Fibroblast of skin of abdomen (primary cell): ENCODE measurements around the gene PPP1CB. TPM values are rescaled to one million over a fixed set of nuclear protein-coding genes. Genes with fewer than 3 reads are reported as not detected.
A peak's percentile ranks its signal among the peaks of the same experiment; 100 is the strongest.
"Not testable (repeated sequence)": the region's sequence is repeated elsewhere in the genome, so short reads cannot be mapped to it uniquely, and the experiment has no call there.

Source experiments
- DNase-seq: peaks from one replicate; pipeline ENCODE4 v3.0.0-alpha.2; 2013
- polyA plus RNA-seq, 2 experiments: library from polyadenylated mRNA; unstranded; fragments of 120-200 nt; gene quantifications; one replicate each; pipeline ENCODE4 v1.2.1, GENCODE V29; 2013; ENCODE audit not compliant: insufficient read length in 2 of 2

Gene PPP1CB
- 121 TPM for polyA plus RNA-seq (2013, experiment 1 of 2; ENCODE audit: insufficient read length)
- 118 TPM for polyA plus RNA-seq (2013, experiment 2 of 2; ENCODE audit: insufficient read length)

GRCh38 chr2:28751252-28751955 lies at the start of gene PPP1CB:
TSS of gene PPP1CB (plus strand) at chr2:28751830. CDS start at chr2:28752125, 295 bp downstream.
- peak; percentile 96 for DNase-seq

GRCh38 chr2:28702415-28702861 lies 49.2 kb upstream of the PPP1CB start:
- DNase-seq = no peak

GRCh38 chr2:28702878-28703277 lies 48.8 kb upstream of the PPP1CB start:
- no peak for DNase-seq

- no peak for DNase-seq
Observed at GRCh38 chr2:28704621-28705020, 47.0 kb upstream of the PPP1CB start.

GRCh38 chr2:28705751-28706440 lies 45.7 kb upstream of the PPP1CB start:
- DNase-seq = no peak

GRCh38 chr2:28707592-28707991 lies 44.0 kb upstream of the PPP1CB start:
- no peak for DNase-seq

- no peak for DNase-seq
Observed at GRCh38 chr2:28709101-28709500, 42.5 kb upstream of the PPP1CB start.

GRCh38 chr2:28710545-28710944 lies 41.1 kb upstream of the PPP1CB start:
- no peak for DNase-seq

GRCh38 chr2:28713577-28714298 lies 37.9 kb upstream of the PPP1CB start:
- DNase-seq = peak; percentile 61

- DNase-seq = peak; percentile 87
Observed at GRCh38 chr2:28716265-28716865, 35.3 kb upstream of the PPP1CB start.

GRCh38 chr2:28717339-28717758 lies 34.3 kb upstream of the PPP1CB start:
- DNase-seq = peak; percentile 73

GRCh38 chr2:28720345-28720744 lies 31.3 kb upstream of the PPP1CB start:
- DNase-seq = no peak

- DNase-seq = peak; percentile 15
Observed at GRCh38 chr2:28721601-28722191, 29.9 kb upstream of the PPP1CB start.

- no peak for DNase-seq
Observed at GRCh38 chr2:28725021-28725711, 26.5 kb upstream of the PPP1CB start.

- no peak for DNase-seq
Observed at GRCh38 chr2:28726177-28726576, 25.5 kb upstream of the PPP1CB start.

GRCh38 chr2:28729698-28730097 lies 21.9 kb upstream of the PPP1CB start:
- DNase-seq = no peak

- no peak for DNase-seq
Observed at GRCh38 chr2:28730641-28731146, 20.9 kb upstream of the PPP1CB start.

- DNase-seq = no peak
Observed at GRCh38 chr2:28735511-28735910, 16.1 kb upstream of the PPP1CB start.

GRCh38 chr2:28736034-28736433 lies 15.6 kb upstream of the PPP1CB start:
- DNase-seq = no peak

- DNase-seq = no peak
Observed at GRCh38 chr2:28737655-28738054, 14.0 kb upstream of the PPP1CB start.

GRCh38 chr2:28742619-28743018 lies 9.0 kb upstream of the PPP1CB start:
- not testable (repeated sequence) for DNase-seq
